Measurements from ENCODE around the gene MTMR2.

GRCh38 chr11:95863486-95864140 is 60.3 kb downstream of the MTMR2 start:
- TF ChIP-seq SUZ12 (IDR thresholded peaks at IDR 0.05; ENCODE audit: extremely low read depth, insufficient read depth, insufficient read length) (no peak), YY1 (IDR thresholded peaks at IDR 0.05; ENCODE audit: insufficient read depth, insufficient read length) (no peak)
